ENCODE data around the gene APOL3. TPM values are rescaled to one million over a fixed set of nuclear protein-coding genes. Genes with fewer than 3 reads are reported as not detected.
"Not testable (repeated sequence)": the region's sequence is repeated elsewhere in the genome, so short reads cannot be mapped to it uniquely, and the experiment has no call there.

Gene APOL3
- total RNA-seq, 1 donor from 2014 or later = 20.9 TPM

GRCh38 chr22:36193171-36193570, 32.6 kb upstream of the APOL3 start:
- no peak for DNase-seq (ENCODE audit: low spot score)

- DNase-seq (ENCODE audit: low spot score) = no peak
Measured at GRCh38 chr22:36192542-36192941, 32.0 kb upstream of the APOL3 start.

GRCh38 chr22:36191106-36191836, 30.7 kb upstream of the APOL3 start:
- peak; percentile 59 for DNase-seq (ENCODE audit: low spot score)

- not testable (repeated sequence) for DNase-seq (ENCODE audit: low spot score)
Measured at GRCh38 chr22:36187862-36188261, 27.3 kb upstream of the APOL3 start.

- DNase-seq (ENCODE audit: low spot score) = no peak
Measured at GRCh38 chr22:36185828-36186624, 25.5 kb upstream of the APOL3 start.

- DNase-seq (ENCODE audit: low spot score) = no peak
Measured at GRCh38 chr22:36184433-36185025, 24.0 kb upstream of the APOL3 start.

- no peak for DNase-seq (ENCODE audit: low spot score)
Measured at GRCh38 chr22:36183446-36183845, 22.9 kb upstream of the APOL3 start.

GRCh38 chr22:36182857-36183256, 22.3 kb upstream of the APOL3 start:
- no peak for DNase-seq (ENCODE audit: low spot score)

GRCh38 chr22:36182056-36182455, 21.5 kb upstream of the APOL3 start:
- no peak for DNase-seq (ENCODE audit: low spot score)

GRCh38 chr22:36180928-36181327, 20.4 kb upstream of the APOL3 start:
- no peak for DNase-seq (ENCODE audit: low spot score)

GRCh38 chr22:36180038-36180880, 19.7 kb upstream of the APOL3 start:
- peak; percentile 91 for DNase-seq (ENCODE audit: low spot score)

- no peak for DNase-seq (ENCODE audit: low spot score)
Measured at GRCh38 chr22:36177160-36177559, 16.6 kb upstream of the APOL3 start.

GRCh38 chr22:36175892-36176291, 15.3 kb upstream of the APOL3 start:
- DNase-seq (ENCODE audit: low spot score) = no peak

- no peak for DNase-seq (ENCODE audit: low spot score)
Measured at GRCh38 chr22:36171941-36172340, 11.4 kb upstream of the APOL3 start.

GRCh38 chr22:36166518-36167220, 6.1 kb upstream of the APOL3 start:
- no peak for DNase-seq (ENCODE audit: low spot score)

- DNase-seq (ENCODE audit: low spot score) = no peak
Measured at GRCh38 chr22:36166086-36166485, 5.5 kb upstream of the APOL3 start.

- DNase-seq (ENCODE audit: low spot score) = no peak
Measured at GRCh38 chr22:36165141-36165540, 4.6 kb upstream of the APOL3 start.

- DNase-seq (ENCODE audit: low spot score) = no peak
Measured at GRCh38 chr22:36164621-36165020, 4.1 kb upstream of the APOL3 start.

GRCh38 chr22:36163497-36163896, 2.9 kb upstream of the APOL3 start:
- DNase-seq (ENCODE audit: low spot score) = no peak

GRCh38 chr22:36162127-36163034, 1.8 kb upstream of the APOL3 start:
- DNase-seq (ENCODE audit: low spot score) = no peak
